GM12873 (cell line): ENCODE data around the gene HOTAIR.

Experiments used
- TF ChIP-seq, protein P1 (sequence below): IDR thresholded peaks from 2 replicates; pipeline ENCODE4 v1.5.1; 2012; ENCODE audit warnings: low read depth, mild to moderate bottlenecking, moderate library complexity, low read length, control low read depth; ENCODE audit not compliant: insufficient read depth; ENCODE audit errors: missing control alignments

The HOTAIR gene

DNA sequence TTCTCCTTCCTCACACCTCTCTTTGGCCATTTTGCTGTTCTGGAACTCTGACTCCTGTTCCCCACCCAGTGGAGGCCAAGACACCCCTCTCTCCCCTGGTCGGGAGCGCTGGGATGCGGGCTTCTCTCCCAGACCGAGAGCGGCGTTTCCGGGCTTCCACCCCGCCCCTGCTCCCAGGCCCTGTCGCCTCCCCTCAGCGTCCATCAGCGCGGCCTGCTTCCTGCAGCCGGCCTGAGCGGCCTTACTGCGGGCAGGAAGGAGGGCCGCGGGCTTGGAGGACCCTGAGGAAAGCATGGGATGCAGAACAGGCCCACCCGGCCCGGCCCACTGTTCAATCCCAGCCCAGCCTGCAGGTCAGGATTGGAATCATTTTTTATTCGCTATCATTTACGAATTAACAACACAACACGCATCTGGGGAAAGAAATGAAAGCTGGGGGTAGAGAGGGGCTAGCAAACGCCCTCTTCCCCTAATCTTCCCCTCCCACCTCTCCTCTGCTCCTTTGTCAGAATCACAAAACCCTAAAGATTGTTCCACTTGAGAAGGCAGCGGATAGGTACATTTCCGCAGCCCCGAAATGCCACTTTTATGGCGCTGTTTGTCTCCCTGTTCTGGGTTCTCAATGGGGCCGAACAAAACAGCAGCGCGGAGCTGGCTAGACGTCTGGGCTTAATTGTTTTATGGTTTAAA, 30.2 kb upstream of the HOTAIR start:
- TF ChIP-seq, protein P1, sequence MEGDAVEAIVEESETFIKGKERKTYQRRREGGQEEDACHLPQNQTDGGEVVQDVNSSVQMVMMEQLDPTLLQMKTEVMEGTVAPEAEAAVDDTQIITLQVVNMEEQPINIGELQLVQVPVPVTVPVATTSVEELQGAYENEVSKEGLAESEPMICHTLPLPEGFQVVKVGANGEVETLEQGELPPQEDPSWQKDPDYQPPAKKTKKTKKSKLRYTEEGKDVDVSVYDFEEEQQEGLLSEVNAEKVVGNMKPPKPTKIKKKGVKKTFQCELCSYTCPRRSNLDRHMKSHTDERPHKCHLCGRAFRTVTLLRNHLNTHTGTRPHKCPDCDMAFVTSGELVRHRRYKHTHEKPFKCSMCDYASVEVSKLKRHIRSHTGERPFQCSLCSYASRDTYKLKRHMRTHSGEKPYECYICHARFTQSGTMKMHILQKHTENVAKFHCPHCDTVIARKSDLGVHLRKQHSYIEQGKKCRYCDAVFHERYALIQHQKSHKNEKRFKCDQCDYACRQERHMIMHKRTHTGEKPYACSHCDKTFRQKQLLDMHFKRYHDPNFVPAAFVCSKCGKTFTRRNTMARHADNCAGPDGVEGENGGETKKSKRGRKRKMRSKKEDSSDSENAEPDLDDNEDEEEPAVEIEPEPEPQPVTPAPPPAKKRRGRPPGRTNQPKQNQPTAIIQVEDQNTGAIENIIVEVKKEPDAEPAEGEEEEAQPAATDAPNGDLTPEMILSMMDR = no peak

DNA sequence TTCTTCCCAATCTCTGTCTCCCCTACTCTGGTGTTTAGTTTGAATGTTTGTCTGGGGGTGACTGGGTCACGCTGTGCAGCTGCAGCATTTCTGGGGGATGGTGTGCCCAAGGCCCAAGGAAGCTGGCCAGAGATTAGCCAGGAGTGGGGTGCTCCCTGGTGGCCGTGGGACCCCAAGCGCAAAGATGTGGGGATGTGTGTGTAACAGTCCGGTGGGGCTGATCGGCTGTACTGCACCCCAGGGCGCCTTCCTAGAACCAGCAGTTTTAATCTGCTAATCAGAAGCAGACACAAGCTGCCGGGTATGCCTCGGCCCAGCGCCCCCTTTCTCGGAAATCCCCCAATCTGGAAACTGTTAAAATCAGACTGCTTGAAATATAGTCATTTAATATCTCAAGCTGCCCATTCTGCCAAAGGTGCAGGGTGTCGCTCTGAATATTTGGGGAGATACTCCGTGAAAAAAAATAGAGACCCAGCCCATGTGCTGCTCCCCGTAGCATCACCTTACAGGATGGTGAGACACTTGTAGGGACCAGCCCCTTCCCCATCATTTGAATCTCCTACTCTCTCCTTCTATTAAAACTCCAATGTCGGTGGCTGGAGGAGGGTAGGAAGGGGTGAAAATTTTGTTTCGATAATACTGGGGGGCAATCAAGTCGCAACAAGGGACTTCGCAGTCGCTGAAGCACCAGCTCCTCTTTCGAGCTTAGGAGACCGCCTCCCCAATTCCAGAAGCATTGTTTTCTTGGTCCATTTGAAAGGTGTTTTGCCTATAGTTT, 29.5 kb upstream of the HOTAIR start:
- TF ChIP-seq, protein P1 = peak; percentile 30

DNA sequence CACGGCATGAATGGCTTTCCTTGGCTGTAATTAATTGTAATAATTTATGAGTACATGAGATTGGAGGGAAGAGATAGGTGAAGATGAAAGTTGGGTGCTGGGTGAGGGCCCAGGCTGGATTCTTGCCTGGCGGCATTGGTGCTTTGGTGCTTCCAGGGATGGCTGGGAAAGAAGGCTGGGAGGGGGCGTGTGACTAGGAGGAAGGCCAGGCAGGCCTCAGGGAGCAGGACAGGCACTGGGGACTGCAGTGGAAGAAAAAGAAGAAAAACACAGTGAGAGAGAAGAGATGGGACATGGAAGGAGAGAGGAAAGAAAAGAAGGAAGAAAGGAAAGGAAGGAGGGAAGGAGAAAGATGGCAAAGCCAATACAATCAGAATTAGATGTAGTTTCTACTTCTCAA, 28.9 kb upstream of the HOTAIR start:
- TF ChIP-seq, protein P1 = no peak

DNA sequence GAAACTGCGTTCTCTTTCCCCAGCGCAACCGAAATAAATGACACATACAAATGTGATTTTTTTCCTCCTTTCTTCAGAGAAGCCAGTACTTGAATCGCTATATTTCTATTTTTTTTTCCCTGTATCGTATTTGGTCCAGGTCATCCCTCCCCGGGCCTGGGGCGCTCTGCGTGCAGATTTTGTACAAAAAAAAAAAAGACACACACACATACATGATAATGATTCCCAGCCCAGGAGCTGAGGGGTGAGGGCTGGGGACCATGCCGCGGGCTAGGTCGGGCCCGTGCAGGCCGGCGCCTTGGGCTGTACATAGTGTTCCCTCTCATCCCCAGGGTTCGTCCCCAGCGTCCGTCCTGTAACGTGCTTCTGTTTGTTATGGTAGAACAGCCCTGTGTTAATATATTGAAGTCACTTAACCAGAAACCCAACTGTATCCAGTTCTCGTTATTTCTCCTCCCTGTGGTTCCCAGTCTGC, 28.2 kb upstream of the HOTAIR start:
- TF ChIP-seq, protein P1 = no peak

DNA sequence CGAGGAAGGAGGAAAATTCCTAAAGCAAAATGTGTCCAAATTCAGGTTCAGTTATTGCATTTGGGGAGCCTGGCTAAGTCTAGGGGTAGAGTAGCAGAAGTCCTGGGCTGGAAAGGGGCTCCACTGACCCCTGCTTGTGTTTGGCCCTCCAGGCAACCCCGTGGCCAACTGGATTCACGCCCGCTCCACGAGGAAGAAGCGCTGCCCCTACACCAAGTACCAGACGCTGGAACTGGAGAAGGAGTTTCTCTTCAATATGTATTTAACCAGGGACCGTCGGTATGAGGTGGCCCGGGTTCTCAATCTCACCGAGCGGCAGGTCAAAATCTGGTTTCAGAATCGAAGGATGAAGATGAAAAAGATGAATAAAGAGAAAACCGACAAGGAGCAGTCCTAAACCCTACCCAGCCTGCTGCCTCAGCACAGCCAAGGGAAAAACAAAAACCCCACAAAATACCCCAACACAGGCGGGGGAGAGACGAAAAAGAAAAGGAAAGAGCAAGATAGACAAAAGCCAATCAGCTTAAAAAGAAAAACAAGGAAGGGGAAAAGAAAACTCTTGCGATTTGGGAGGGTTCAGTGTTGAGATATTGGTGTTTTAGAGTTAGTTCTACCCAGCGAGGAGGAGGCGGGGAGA, 27.6 kb upstream of the HOTAIR start:
- TF ChIP-seq, protein P1 = no peak

DNA sequence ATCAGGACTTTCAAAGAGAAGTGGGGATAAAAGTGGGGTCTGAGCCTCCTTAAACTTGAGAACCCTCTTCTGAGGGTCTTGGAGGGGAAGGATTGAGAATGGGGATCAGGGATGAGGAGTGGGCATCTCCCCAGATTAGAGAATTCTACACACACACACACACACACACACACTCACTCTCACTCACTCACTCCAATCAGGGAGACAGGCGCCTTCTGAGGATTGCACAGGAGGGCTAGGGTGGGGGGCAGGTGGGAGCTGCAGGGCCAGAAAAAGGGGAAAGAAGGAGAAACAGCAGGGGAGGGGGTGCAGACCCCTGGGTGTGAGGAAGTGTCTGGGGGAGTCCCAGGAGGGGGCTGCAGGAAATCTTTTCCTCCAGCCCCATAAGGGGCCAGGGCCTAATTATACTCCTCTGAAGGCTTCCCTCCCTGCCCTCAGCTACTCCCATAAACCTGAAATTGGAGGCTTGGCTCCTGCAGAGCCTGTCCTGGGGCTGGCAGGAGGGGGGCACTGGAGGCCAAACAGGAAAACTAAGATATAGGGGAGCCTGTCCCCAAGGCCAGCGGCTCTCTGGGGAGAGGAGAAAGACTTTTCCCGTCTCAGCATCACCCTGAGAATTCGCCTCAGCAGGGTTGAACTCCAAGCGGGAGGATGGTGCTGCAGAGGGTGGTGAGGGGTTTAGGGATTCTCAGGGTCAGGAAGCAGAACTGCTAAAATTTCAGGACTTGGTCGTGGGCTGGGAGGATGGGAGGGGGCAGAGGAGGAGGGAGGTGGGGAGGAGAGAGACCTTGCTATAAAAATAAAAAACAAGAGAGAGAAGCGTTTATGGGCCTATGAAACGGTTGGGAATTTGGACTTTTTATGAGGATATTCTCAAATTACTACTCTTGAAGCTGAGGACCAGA, 26.8 kb upstream of the HOTAIR start:
- TF ChIP-seq, protein P1 = no peak
